Neuron (in vitro differentiated cells): ENCODE measurements around the gene KIAA0930.

Experiments used
- H2AFZ ChIP-seq: one replicate; pipeline ENCODE4 v1.6.1; 2013; ENCODE audit warnings: low read depth, mild to moderate bottlenecking, inconsistent platforms, low read length, moderate library complexity
- H3K27me3 ChIP-seq: one replicate; pipeline ENCODE4 v1.6.1; 2013; ENCODE audit warnings: low read length; ENCODE audit not compliant: insufficient read depth
- H3K36me3 ChIP-seq: one replicate; pipeline ENCODE4 v1.6.1; 2013; ENCODE audit warnings: low read length; ENCODE audit not compliant: insufficient read depth
- H3K4me1 ChIP-seq: one replicate; pipeline ENCODE4 v1.6.1; 2013; ENCODE audit warnings: low read length; ENCODE audit not compliant: insufficient read depth
- H3K4me3 ChIP-seq: 2 replicates; pipeline ENCODE4 v1.5.1; 2013; ENCODE audit warnings: mild to moderate bottlenecking, low read length, moderate library complexity
- H3K9me3 ChIP-seq: one replicate; pipeline ENCODE4 v1.6.1; 2013; ENCODE audit warnings: low read length

The KIAA0930 gene

GRCh38 chr22:45226503-45227186 is 14.0 kb downstream of the KIAA0930 start:
- Histone ChIP-seq H3K4me3 (no peak overlapping the region), H3K27me3 (no peaks in the 10 kb centered on the region), H2AFZ (no peak overlapping the region), H3K4me1 (peaks cover 13% of the 10 kb centered on the region), H3K9me3 (no peaks in the 10 kb centered on the region), H3K36me3 (no peaks in the 10 kb centered on the region)

- H3K4me1 ChIP-seq = peaks cover 13% of the 10 kb centered on the region
- no peak overlapping the region for H2AFZ ChIP-seq
- H3K4me3 ChIP-seq = no peak overlapping the region
- H3K27me3 ChIP-seq = no peaks in the 10 kb centered on the region
- no peaks in the 10 kb centered on the region for H3K36me3 ChIP-seq
- no peaks in the 10 kb centered on the region for H3K9me3 ChIP-seq
These were observed 14.8 kb downstream of the KIAA0930 start for GRCh38 chr22:45225732-45226502.

- no peak overlapping the region for H3K4me3 ChIP-seq
- no peaks in the 10 kb centered on the region for H3K9me3 ChIP-seq
- H3K4me1 ChIP-seq = peaks cover 13% of the 10 kb centered on the region
- H2AFZ ChIP-seq = no peak overlapping the region
- no peaks in the 10 kb centered on the region for H3K27me3 ChIP-seq
- H3K36me3 ChIP-seq = no peaks in the 10 kb centered on the region
These were observed 15.5 kb downstream of the KIAA0930 start for GRCh38 chr22:45224988-45225731.

GRCh38 chr22:45224331-45224730 is 16.4 kb downstream of the KIAA0930 start:
- Histone ChIP-seq H3K4me1 (peaks cover 13% of the 10 kb centered on the region), H2AFZ (no peak overlapping the region), H3K36me3 (no peaks in the 10 kb centered on the region), H3K4me3 (no peak overlapping the region), H3K9me3 (no peaks in the 10 kb centered on the region), H3K27me3 (no peaks in the 10 kb centered on the region)

- Histone ChIP-seq H3K4me1 (peaks cover 13% of the 10 kb centered on the region), H3K27me3 (no peaks in the 10 kb centered on the region), H2AFZ (no peak overlapping the region), H3K4me3 (no peak overlapping the region), H3K9me3 (no peaks in the 10 kb centered on the region), H3K36me3 (no peaks in the 10 kb centered on the region)
These were observed 17.2 kb downstream of the KIAA0930 start for GRCh38 chr22:45223304-45224117.

GRCh38 chr22:45221201-45221600 is 19.5 kb downstream of the KIAA0930 start:
- Histone ChIP-seq H2AFZ (no peak overlapping the region), H3K9me3 (no peaks in the 10 kb centered on the region), H3K27me3 (no peaks in the 10 kb centered on the region), H3K4me3 (no peak overlapping the region), H3K4me1 (peaks cover 13% of the 10 kb centered on the region), H3K36me3 (no peaks in the 10 kb centered on the region)

- Histone ChIP-seq H3K4me1 (no peaks in the 10 kb centered on the region), H2AFZ (no peak overlapping the region), H3K9me3 (no peaks in the 10 kb centered on the region), H3K36me3 (no peaks in the 10 kb centered on the region), H3K4me3 (no peak overlapping the region), H3K27me3 (no peaks in the 10 kb centered on the region)
These were observed 21.7 kb downstream of the KIAA0930 start for GRCh38 chr22:45218976-45219375.

GRCh38 chr22:45217806-45218205 is 22.9 kb downstream of the KIAA0930 start:
- no peaks in the 10 kb centered on the region for H3K4me1 ChIP-seq
- H2AFZ ChIP-seq = no peak overlapping the region
- H3K4me3 ChIP-seq = no peak overlapping the region
- H3K36me3 ChIP-seq = no peaks in the 10 kb centered on the region
- H3K27me3 ChIP-seq = no peaks in the 10 kb centered on the region
- H3K9me3 ChIP-seq = no peaks in the 10 kb centered on the region

- H3K4me3 ChIP-seq = no peak overlapping the region
- H3K27me3 ChIP-seq = no peaks in the 10 kb centered on the region
- no peaks in the 10 kb centered on the region for H3K9me3 ChIP-seq
- H3K36me3 ChIP-seq = no peaks in the 10 kb centered on the region
- H3K4me1 ChIP-seq = no peaks in the 10 kb centered on the region
- no peak overlapping the region for H2AFZ ChIP-seq
These were observed 23.3 kb downstream of the KIAA0930 start for GRCh38 chr22:45217345-45217744.

- Histone ChIP-seq H3K9me3 (no peaks in the 10 kb centered on the region), H3K36me3 (peaks cover 2% of the 10 kb centered on the region), H2AFZ (no peak overlapping the region), H3K27me3 (no peaks in the 10 kb centered on the region), H3K4me3 (no peak overlapping the region), H3K4me1 (no peaks in the 10 kb centered on the region)
These were observed 24.3 kb downstream of the KIAA0930 start for GRCh38 chr22:45216133-45217003.

GRCh38 chr22:45212992-45213751 is 27.5 kb downstream of the KIAA0930 start:
- no peak overlapping the region for H3K4me3 ChIP-seq

More at GRCh38 chr22:45212992-45213751, 27.5 kb downstream of the KIAA0930 start:
- H3K9me3 ChIP-seq = no peaks in the 10 kb centered on the region
- no peaks in the 10 kb centered on the region for H3K27me3 ChIP-seq
- H2AFZ ChIP-seq = no peak overlapping the region
- H3K4me1 ChIP-seq = peaks cover 11% of the 10 kb centered on the region
- H3K36me3 ChIP-seq = peaks cover 2% of the 10 kb centered on the region
